ENCODE measurements around the gene SLC6A3. TPM values are rescaled to one million over a fixed set of nuclear protein-coding genes. Genes with fewer than 3 reads are reported as not detected.

The SLC6A3 gene
- total and polyA plus RNA-seq, 12 donors = 0.04 to 0.19 (median 0.18) TPM; not detected in 9

- H3K27ac ChIP-seq = no peak overlapping the region
- no peak for TF ChIP-seq CTCF (IDR thresholded peaks at IDR 0.05)
- WGBS, 2 donors = 45 to 50% methylated on average over 1 of the region's 1 CpG
- H3K36me3 ChIP-seq = no peaks in the 10 kb centered on the region
- H3K27me3 ChIP-seq = peaks cover 0 to 10% (median 0%) of the 10 kb centered on the region in 7 donors
- ATAC-seq (no peak), DNase-seq (no peak)
- no peak overlapping the region for H3K4me3 ChIP-seq
- peaks cover 1 to 16% (median 13%) of the 10 kb centered on the region in 9 donors for H3K4me1 ChIP-seq
- no peaks in the 10 kb centered on the region for H3K9me3 ChIP-seq
- intact Hi-C loops (cut with DNase I) = no loop called here
These were observed 96.3 kb downstream of the SLC6A3 start for GRCh38 chr5:1348986-1349245.

- Histone ChIP-seq H3K4me3 (no peak overlapping the region), H3K27ac (no peak overlapping the region), H3K9me3 (no peaks in the 10 kb centered on the region), H3K4me1 (peaks cover 3 to 27% (median 23%) of the 10 kb centered on the region in 9 donors), H3K27me3 (no peaks in the 10 kb centered on the region), H3K36me3 (peaks cover 0 to 12% (median under 1%) of the 10 kb centered on the region in 9 donors)
- WGBS, 2 donors = 49 to 61% methylated on average over 10 of the region's 10 CpGs
- intact Hi-C loops (cut with DNase I) = no loop called here
- TF ChIP-seq CTCF (IDR thresholded peaks at IDR 0.05) = no peak
- DNase-seq (no peak), ATAC-seq (no peak)
These were observed 97.7 kb downstream of the SLC6A3 start for GRCh38 chr5:1347571-1347970.

- intact Hi-C loops (cut with DNase I) = no loop called here
- no peak overlapping the region for H3K27ac ChIP-seq
- WGBS, 2 donors = 88% methylated on average over 21 of the region's 21 CpGs
- H3K4me1 ChIP-seq = peaks cover 3 to 28% (median 23%) of the 10 kb centered on the region in 9 donors
- no peaks in the 10 kb centered on the region for H3K9me3 ChIP-seq
- no peak for TF ChIP-seq CTCF (IDR thresholded peaks at IDR 0.05)
- DNase-seq (no peak), ATAC-seq (peak in 1 of 8 donors; percentile 6)
- peaks cover 0 to 19% (median 7%) of the 10 kb centered on the region in 9 donors for H3K36me3 ChIP-seq
- H3K4me3 ChIP-seq = no peak overlapping the region
- no peaks in the 10 kb centered on the region for H3K27me3 ChIP-seq
These were observed 98.4 kb downstream of the SLC6A3 start for GRCh38 chr5:1346627-1347440.

GRCh38 chr5:1345876-1346626 lies 99.2 kb downstream of the SLC6A3 start:
- H3K4me3 ChIP-seq = peak overlapping the region; percentile 66 to 100 (median 85)
- no peaks in the 10 kb centered on the region for H3K9me3 ChIP-seq
- no peak for TF ChIP-seq CTCF (IDR thresholded peaks at IDR 0.05)
- H3K27me3 ChIP-seq = no peaks in the 10 kb centered on the region
- H3K27ac ChIP-seq = peak overlapping the region in 7 of 10 donors; percentile 85 to 95 (median 91)
- WGBS, 2 donors = 78 to 81% methylated on average over 27 of the region's 27 CpGs
- DNase-seq = no peak
- ATAC-seq = peak in 2 of 8 donors; percentile 4 to 8
- intact Hi-C loops (cut with DNase I) = no loop called here
- H3K36me3 ChIP-seq = peaks cover 0 to 27% (median 12%) of the 10 kb centered on the region in 9 donors
- peaks cover 3 to 28% (median 23%) of the 10 kb centered on the region in 9 donors for H3K4me1 ChIP-seq
